ENCODE data around the gene ABCC12.

Gene ABCC12

GRCh38 chr16:48126801-48127644 is 28.8 kb downstream of the ABCC12 start:
- in situ Hi-C loops (cut with HindIII; ENCODE audit: low sequenced_read_pairs): no loop called here
- no peak for TF ChIP-seq CTCF (IDR thresholded peaks at IDR 0.05; ENCODE audit: low read depth, low read length)
- peak; percentile 98 for DNase-seq (ENCODE audit: low read depth, low spot score)
- no peak overlapping the region for H3K4me3 ChIP-seq (ENCODE audit: low read depth, low read length)

- no peak for DNase-seq (ENCODE audit: low read depth, low spot score)
- TF ChIP-seq CTCF (IDR thresholded peaks at IDR 0.05; ENCODE audit: low read depth, low read length): no peak
- no peak overlapping the region for H3K4me3 ChIP-seq (ENCODE audit: low read depth, low read length)
- in situ Hi-C loops (cut with HindIII; ENCODE audit: low sequenced_read_pairs): no loop called here
Measured at GRCh38 chr16:48125888-48126287, 29.9 kb downstream of the ABCC12 start.

- no peak for DNase-seq (ENCODE audit: low read depth, low spot score)
- no peak for TF ChIP-seq CTCF (IDR thresholded peaks at IDR 0.05; ENCODE audit: low read depth, low read length)
- H3K4me3 ChIP-seq (ENCODE audit: low read depth, low read length): no peak overlapping the region
- in situ Hi-C loops (cut with HindIII; ENCODE audit: low sequenced_read_pairs): no loop called here
Measured at GRCh38 chr16:48124266-48124665, 31.5 kb downstream of the ABCC12 start.

GRCh38 chr16:48123104-48123788 is 32.5 kb downstream of the ABCC12 start:
- no peak for TF ChIP-seq CTCF (IDR thresholded peaks at IDR 0.05; ENCODE audit: low read depth, low read length)
- peak; percentile 99 for DNase-seq (ENCODE audit: low read depth, low spot score)
- in situ Hi-C loops (cut with HindIII; ENCODE audit: low sequenced_read_pairs): no loop called here
- H3K4me3 ChIP-seq (ENCODE audit: low read depth, low read length): no peak overlapping the region

GRCh38 chr16:48121276-48121675 is 34.5 kb downstream of the ABCC12 start:
- DNase-seq (ENCODE audit: low read depth, low spot score): no peak
- no peak for TF ChIP-seq CTCF (IDR thresholded peaks at IDR 0.05; ENCODE audit: low read depth, low read length)
- no peak overlapping the region for H3K4me3 ChIP-seq (ENCODE audit: low read depth, low read length)
- in situ Hi-C loops (cut with HindIII; ENCODE audit: low sequenced_read_pairs): no loop called here

- DNase-seq (ENCODE audit: low read depth, low spot score): no peak
- no peak for TF ChIP-seq CTCF (IDR thresholded peaks at IDR 0.05; ENCODE audit: low read depth, low read length)
- in situ Hi-C loops (cut with HindIII; ENCODE audit: low sequenced_read_pairs): no loop called here
- H3K4me3 ChIP-seq (ENCODE audit: low read depth, low read length): no peak overlapping the region
Measured at GRCh38 chr16:48118841-48119240, 37.0 kb downstream of the ABCC12 start.
